ENCODE measurements around the gene RWDD3.

RWDD3 gene

GRCh38 chr1:95281781-95282517 is 47.9 kb downstream of the RWDD3 start:
- FAIRE-seq (no peak), DNase-seq (ENCODE audit: low spot score) (no peak)

DNA sequence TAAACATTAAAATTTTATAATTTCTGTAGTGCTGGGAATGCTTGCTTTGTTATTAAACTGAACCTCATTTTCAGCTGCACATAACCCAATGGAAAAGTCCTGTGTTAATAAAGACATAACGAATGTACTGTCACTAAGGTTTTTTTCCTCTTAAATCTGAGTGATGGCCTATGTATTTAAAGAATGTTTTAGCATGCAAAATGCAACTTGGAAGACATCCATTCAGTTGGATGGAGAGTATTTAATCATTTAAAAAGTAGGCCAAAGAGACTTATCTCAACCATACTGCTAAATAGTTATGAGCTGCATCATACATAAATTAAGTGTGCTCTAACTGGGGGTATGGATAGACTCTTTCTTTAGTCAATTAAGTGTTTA is 48.5 kb downstream of the RWDD3 start:
- no peak for FAIRE-seq
- no peak for DNase-seq (ENCODE audit: low spot score)

- no peak for FAIRE-seq
- DNase-seq (ENCODE audit: low spot score): no peak
Measured at GRCh38 chr1:95284420-95284819, 50.4 kb downstream of the RWDD3 start.

- FAIRE-seq (no peak), DNase-seq (ENCODE audit: low spot score) (no peak)
Measured at GRCh38 chr1:95286479-95286878, 52.5 kb downstream of the RWDD3 start.

DNA sequence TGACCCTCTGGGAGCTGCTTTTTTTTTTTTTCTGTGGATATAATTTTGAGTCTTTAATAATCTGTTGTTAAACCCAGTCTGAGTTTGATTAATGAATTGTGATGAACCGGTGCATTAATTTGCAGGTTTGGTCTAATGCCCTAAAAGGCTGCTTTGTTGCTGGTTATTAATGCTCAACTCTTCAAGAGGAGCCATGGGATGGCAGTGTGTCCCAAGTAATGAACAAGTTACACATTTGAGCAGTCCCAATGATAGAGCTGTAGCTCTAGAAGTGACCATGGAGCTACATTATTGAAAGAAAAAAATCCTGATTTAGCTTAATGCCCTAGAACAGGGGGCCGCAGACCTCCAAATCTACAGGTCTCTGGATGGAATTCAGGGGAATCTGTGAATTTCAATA is 53.1 kb downstream of the RWDD3 start:
- DNase-seq (ENCODE audit: low spot score) (no peak), FAIRE-seq (no peak)

GRCh38 chr1:95287825-95288224 is 53.8 kb downstream of the RWDD3 start:
- no peak for DNase-seq (ENCODE audit: low spot score)
- FAIRE-seq: no peak
